Endodermal cell (in vitro differentiated cells): ENCODE data around the gene ZIC2. TPM values are rescaled to one million over a fixed set of nuclear protein-coding genes. Genes with fewer than 3 reads are reported as not detected.

Experiments used
- DNase-seq: peaks from one replicate; pipeline ENCODE4 v3.0.0-alpha.2; 2017
- H3K27ac ChIP-seq: 2 replicates; pipeline ENCODE4 v1.5.1; 2013; ENCODE audit warnings: mild to moderate bottlenecking, low read depth, low read length, moderate library complexity
- H3K27me3 ChIP-seq: 2 replicates; pipeline ENCODE4 v1.6.1; 2013; ENCODE audit warnings: mild to moderate bottlenecking, low read length, moderate library complexity; ENCODE audit not compliant: insufficient read depth, control insufficient read depth, poor library complexity, severe bottlenecking
- H3K36me3 ChIP-seq: 2 replicates; pipeline ENCODE4 v1.7.0; 2013; ENCODE audit warnings: mild to moderate bottlenecking, low read length, moderate library complexity; ENCODE audit not compliant: control insufficient read depth, insufficient read depth
- H3K4me1 ChIP-seq: one replicate; pipeline ENCODE4 v1.7.0; 2013; ENCODE audit warnings: low read length; ENCODE audit not compliant: control insufficient read depth, insufficient read depth
- H3K4me3 ChIP-seq: 2 replicates; pipeline ENCODE4 v1.5.1; 2013; ENCODE audit warnings: mild to moderate bottlenecking, low read length, moderate library complexity
- H3K9ac ChIP-seq: 2 replicates; pipeline ENCODE4 v1.6.1; 2013; ENCODE audit warnings: mild to moderate bottlenecking, low read length, moderate library complexity; ENCODE audit not compliant: poor library complexity, severe bottlenecking; ENCODE audit errors: extremely low read depth
- H3K9me3 ChIP-seq: 2 replicates; pipeline ENCODE4 v1.6.1; 2013; ENCODE audit warnings: mild to moderate bottlenecking, low read length, moderate library complexity; ENCODE audit not compliant: control insufficient read depth
- H3K27ac Mint-ChIP-seq: 2 replicates; pipeline ENCODE4 v1.8.0; 2020; ENCODE audit warnings: mixed read lengths
- H3K27me3 Mint-ChIP-seq: 2 replicates; pipeline ENCODE4 v1.8.0; 2021; ENCODE audit warnings: mild to moderate bottlenecking, mixed read lengths; ENCODE audit not compliant: insufficient read depth
- H3K36me3 Mint-ChIP-seq: 2 replicates; pipeline ENCODE4 v1.8.0; 2020; ENCODE audit warnings: low read depth, mixed read lengths
- H3K4me1 Mint-ChIP-seq: 2 replicates; pipeline ENCODE4 v1.8.0; 2020; ENCODE audit warnings: mixed read lengths
- H3K4me3 Mint-ChIP-seq: 2 replicates; pipeline ENCODE4 v1.8.0; 2020; ENCODE audit warnings: mild to moderate bottlenecking, moderate library complexity, mixed read lengths
- H3K9me3 Mint-ChIP-seq: 2 replicates; pipeline ENCODE4 v1.8.0; 2020; ENCODE audit warnings: mild to moderate bottlenecking, mixed read lengths
- CTCF ChIP-seq: fragments of 200-600 bp; sonication (generic); conservative IDR thresholded peaks from 2 replicates; pipeline ENCODE4 v1.5.0; 2021; ENCODE audit warnings: antibody characterized with exemption, mild to moderate bottlenecking
- WGBS, 2 experiments: methylation state at CpG; one replicate each; pipeline versions ENCODE4 v1.1.5 to v1.1.7; 2013; ENCODE audit warnings: missing lambda C conversion rate in 2 of 2, mixed read lengths in 1 of 2; ENCODE audit not compliant: insufficient coverage in 1 of 2, insufficient read length in 1 of 2; 5-methylcytosine and 5-hydroxymethylcytosine counted together
- total RNA-seq, 2 donors: library from RNA; stranded (reverse); fragmentation: NEBNext Ultra II Directional in 1 of 2; extraction: Animal tissue kit (Norgen Biotek cat#: 25700) in 1 of 2; gene quantifications; 2 replicates in 1 of 2; 3 replicates in 1 of 2; pipeline ENCODE4 v1.2.1, GENCODE V29; 2021

The ZIC2 gene
- total RNA-seq, 2 donors from 2014 or later: 182 to 301 TPM

GRCh38 chr13:99969919-99970650 lies 11.5 kb upstream of the ZIC2 start:
- Mint-ChIP-seq H3K4me3 (peak overlapping the region; percentile 81), H3K36me3 (peaks cover 7% of the 10 kb centered on the region), H3K4me1 (peaks cover 34% of the 10 kb centered on the region), H3K27me3 (peaks cover 48% of the 10 kb centered on the region), H3K27ac (peak overlapping the region; percentile 81), H3K9me3 (no peaks in the 10 kb centered on the region)
- H3K27me3 ChIP-seq: peaks cover 32% of the 10 kb centered on the region
- peaks cover 17% of the 10 kb centered on the region for H3K36me3 ChIP-seq
- H3K9ac ChIP-seq: peak overlapping the region; percentile 80
- TF ChIP-seq CTCF: peak; percentile 14
- H3K4me1 ChIP-seq: peaks cover 5% of the 10 kb centered on the region
- no peaks in the 10 kb centered on the region for H3K9me3 ChIP-seq
- peak overlapping the region; percentile 91 for H3K27ac ChIP-seq
- peak overlapping the region; percentile 97 for H3K4me3 ChIP-seq
- peak; percentile 94 for DNase-seq
- WGBS, 2 experiments: 0% methylated on average over 15 to 78 of the region's 79 CpGs

GRCh38 chr13:99970651-99971575 lies 10.7 kb upstream of the ZIC2 start:
- Mint-ChIP-seq H3K27me3 (peaks cover 56% of the 10 kb centered on the region), H3K27ac (no peak overlapping the region), H3K4me1 (peaks cover 29% of the 10 kb centered on the region), H3K4me3 (peak overlapping the region; percentile 81), H3K9me3 (no peaks in the 10 kb centered on the region), H3K36me3 (no peaks in the 10 kb centered on the region)
- Histone ChIP-seq H3K4me1 (peaks cover 5% of the 10 kb centered on the region), H3K27ac (peak overlapping the region; percentile 93), H3K36me3 (peaks cover 11% of the 10 kb centered on the region), H3K9ac (no peak overlapping the region), H3K9me3 (no peaks in the 10 kb centered on the region), H3K27me3 (peaks cover 40% of the 10 kb centered on the region), H3K4me3 (peak overlapping the region; percentile 88)
- TF ChIP-seq CTCF: no peak
- peak; percentile 90 for DNase-seq
- 0 to 1% methylated on average over 30 to 105 of the region's 118 CpGs for WGBS, 2 experiments

- Mint-ChIP-seq H3K27me3 (peaks cover 63% of the 10 kb centered on the region), H3K36me3 (no peaks in the 10 kb centered on the region), H3K27ac (peak within 1 kb of the TSS; percentile 59), H3K4me1 (peaks cover 23% of the 10 kb centered on the region), H3K4me3 (peak within 1 kb of the TSS; percentile 81), H3K9me3 (no peaks in the 10 kb centered on the region)
- Histone ChIP-seq H3K27me3 (peaks cover 48% of the 10 kb centered on the region), H3K36me3 (peaks cover 11% of the 10 kb centered on the region), H3K9me3 (no peaks in the 10 kb centered on the region), H3K27ac (peak within 1 kb of the TSS; percentile 93), H3K4me3 (peak within 1 kb of the TSS; percentile 88), H3K4me1 (peaks cover 5% of the 10 kb centered on the region), H3K9ac (no peak within 1 kb of the TSS)
- peak; percentile 95 for DNase-seq
- TF ChIP-seq CTCF: no peak
- 0 to 2% methylated on average over 21 to 41 of the region's 41 CpGs for WGBS, 2 experiments
These were observed 9.9 kb upstream of the ZIC2 start, which contains the start of gene ZIC5 for GRCh38 chr13:99971576-99972189. Gene ZIC5 (minus strand): TSS chr13:99971767. CDS start chr13:99971603, 164 bp downstream.
